ENCODE measurements around the gene DTYMK.

DNA sequence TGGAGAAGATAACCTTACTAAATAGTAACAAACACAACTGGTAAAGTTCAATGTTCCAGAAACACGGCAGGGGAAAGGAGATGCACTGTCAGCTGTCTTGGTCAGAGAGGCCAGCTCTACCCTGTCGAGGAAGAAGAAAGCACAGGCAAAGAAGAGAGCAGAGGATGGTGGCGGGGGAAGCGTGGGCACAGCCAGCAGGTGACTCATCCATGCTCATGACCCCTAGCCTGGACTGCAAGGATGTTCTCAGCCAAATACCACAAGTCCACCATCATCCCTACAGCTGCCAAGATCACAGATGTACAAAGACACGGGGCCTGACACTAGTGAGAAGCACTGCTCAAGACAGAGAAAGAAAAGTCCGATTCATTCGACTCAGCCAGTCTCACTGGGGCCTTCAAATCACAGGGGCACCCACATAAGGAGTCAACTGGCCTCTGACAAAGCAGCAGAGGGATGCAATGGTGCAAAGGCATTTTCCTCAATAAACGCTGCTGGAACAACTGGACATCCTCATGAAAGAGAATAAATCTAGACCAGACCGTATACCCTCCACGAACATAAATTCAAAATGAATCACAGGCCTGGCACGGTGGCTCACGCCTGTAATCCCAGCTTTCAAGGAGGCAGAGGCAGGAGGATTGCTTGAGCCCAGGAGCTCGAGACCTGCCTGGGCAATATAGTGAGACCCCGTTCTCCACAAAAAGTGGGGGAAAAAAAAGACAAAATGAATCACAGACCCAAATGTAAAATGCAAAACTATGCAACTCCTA is 5.6 kb downstream of the DTYMK start:
- TF ChIP-seq ZNF274 (IDR thresholded peaks at IDR 0.05; ENCODE audit: low read depth, low read length) (no peak), YY1 (IDR thresholded peaks at IDR 0.05; ENCODE audit: insufficient read depth, insufficient read length) (no peak), SUZ12 (IDR thresholded peaks at IDR 0.05; ENCODE audit: extremely low read depth, insufficient read depth, insufficient read length) (no peak)

Measured in NT2/D1 (cell line).